ENCODE data around the gene ADGRL2.

The ADGRL2 gene

DNA sequence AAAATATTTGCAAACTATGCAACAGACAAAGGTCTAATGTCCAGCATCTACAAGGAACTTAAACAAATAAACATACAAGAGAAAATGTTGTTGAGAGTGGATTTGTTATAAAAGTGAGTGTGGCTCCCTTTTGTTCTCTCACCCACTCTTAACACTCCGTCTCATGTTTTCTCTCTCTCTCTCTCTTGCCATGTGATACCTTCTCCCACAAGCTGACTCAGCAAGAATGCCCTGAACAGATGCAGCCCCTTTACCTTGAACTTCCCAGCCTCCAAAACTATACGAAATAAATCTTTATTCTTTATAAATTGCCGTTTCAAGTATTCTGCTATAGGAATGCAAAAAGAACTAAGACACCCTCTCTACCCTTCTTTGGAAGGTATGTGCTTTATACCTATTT is 234.1 kb downstream of the ADGRL2 start (continued):
- TF ChIP-seq ZNF140 (tag by site-specific recombination; IDR thresholded peaks at IDR 0.05) (no peak), PATZ1 (tag by site-specific recombination; IDR thresholded peaks at IDR 0.05) (no peak), ZNF354C (tag by site-specific recombination; IDR thresholded peaks at IDR 0.05; ENCODE audit: borderline replicate concordance, low read depth) (no peak), RBAK (tag by site-specific recombination; IDR thresholded peaks at IDR 0.05) (no peak), REPIN1 (tag by site-specific recombination; IDR thresholded peaks at IDR 0.05; ENCODE audit: low read depth) (no peak), ZNF37A (tag by site-specific recombination; IDR thresholded peaks at IDR 0.05) (no peak)
- TF ChIP-seq, protein P1, sequence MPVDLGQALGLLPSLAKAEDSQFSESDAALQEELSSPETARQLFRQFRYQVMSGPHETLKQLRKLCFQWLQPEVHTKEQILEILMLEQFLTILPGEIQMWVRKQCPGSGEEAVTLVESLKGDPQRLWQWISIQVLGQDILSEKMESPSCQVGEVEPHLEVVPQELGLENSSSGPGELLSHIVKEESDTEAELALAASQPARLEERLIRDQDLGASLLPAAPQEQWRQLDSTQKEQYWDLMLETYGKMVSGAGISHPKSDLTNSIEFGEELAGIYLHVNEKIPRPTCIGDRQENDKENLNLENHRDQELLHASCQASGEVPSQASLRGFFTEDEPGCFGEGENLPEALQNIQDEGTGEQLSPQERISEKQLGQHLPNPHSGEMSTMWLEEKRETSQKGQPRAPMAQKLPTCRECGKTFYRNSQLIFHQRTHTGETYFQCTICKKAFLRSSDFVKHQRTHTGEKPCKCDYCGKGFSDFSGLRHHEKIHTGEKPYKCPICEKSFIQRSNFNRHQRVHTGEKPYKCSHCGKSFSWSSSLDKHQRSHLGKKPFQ (tag by site-specific recombination; IDR thresholded peaks at IDR 0.05): no peak
